Measurements from ENCODE around the gene UBQLN1.
A peak's percentile ranks its signal among the peaks of the same experiment; 100 is the strongest.
"Not testable (repeated sequence)": the region's sequence is repeated elsewhere in the genome, so short reads cannot be mapped to it uniquely, and the experiment has no call there.

UBQLN1 gene

GRCh38 chr9:83630938-83631457 is 76.8 kb downstream of the UBQLN1 start:
- no peak for DNase-seq

GRCh38 chr9:83629433-83630104 is 78.2 kb downstream of the UBQLN1 start:
- no peak for DNase-seq

DNA sequence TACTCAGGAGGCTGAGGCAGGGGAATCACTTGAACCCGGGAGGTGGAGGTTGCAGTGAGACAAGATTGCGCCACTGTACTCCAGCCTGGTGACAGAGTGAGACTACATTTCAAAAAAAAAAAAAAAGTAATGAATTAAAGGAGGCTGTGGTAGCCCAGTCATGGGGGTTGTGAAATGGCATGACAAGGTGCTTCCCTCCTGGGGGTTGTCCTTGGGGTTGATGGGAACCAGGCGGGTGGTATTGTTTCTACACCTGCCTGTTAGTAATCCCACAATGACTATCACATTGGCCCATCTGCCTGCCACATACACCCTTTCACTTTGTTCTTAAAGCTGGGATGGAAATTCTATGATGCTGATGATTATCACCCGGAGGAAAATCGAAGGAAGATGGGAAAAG is 79.2 kb downstream of the UBQLN1 start:
- DNase-seq = no peak

GRCh38 chr9:83625178-83625577 is 82.6 kb downstream of the UBQLN1 start:
- DNase-seq = no peak

- no peak for DNase-seq
Measured at GRCh38 chr9:83623679-83624076, 84.1 kb downstream of the UBQLN1 start.

DNA sequence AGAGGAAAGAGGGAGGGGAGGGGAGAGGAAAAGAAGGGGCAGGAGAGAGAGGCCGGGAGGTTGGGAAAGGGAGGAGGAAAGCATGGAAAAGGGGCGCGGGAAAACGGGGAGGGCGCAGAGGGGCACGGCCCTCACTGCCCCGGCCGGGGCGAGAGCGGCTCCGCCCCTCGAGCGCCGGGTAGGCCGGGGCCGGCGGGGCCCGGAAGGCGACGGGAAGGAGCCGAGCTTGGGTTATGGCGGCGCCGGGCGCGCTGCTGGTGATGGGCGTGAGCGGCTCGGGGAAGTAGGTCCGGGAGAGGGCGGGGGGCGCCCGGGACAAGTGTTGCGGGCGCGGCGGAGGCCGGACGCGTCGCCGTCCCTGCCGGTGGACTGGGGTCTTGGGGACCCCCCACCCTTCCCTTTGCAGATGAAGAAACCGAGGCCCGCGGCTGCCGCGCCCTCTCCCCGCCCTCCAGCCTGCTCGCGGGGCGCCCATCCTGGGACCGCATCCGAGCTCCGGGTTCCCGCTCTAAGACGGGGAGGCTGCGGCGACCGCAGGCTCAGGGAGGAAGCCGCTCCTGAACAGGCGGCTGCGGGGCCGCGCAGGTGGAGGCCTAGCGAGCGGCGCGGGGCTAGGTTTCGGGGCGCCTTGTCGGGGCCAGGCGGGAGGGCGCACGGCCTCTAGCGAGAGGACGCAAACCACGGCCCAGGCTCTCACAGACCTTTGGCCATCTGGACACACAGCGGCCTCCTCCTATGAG is 84.6 kb downstream of the UBQLN1 start, which contains the start of gene IDNK:
IDNK (plus strand) TSS at position 205 of the 740 bp plus-strand sequence; CDS start at position 234, 29 bp downstream.
- DNase-seq = peak; percentile 63

- no peak for DNase-seq
Measured at GRCh38 chr9:83622433-83622938, 85.3 kb downstream of the UBQLN1 start.

DNA sequence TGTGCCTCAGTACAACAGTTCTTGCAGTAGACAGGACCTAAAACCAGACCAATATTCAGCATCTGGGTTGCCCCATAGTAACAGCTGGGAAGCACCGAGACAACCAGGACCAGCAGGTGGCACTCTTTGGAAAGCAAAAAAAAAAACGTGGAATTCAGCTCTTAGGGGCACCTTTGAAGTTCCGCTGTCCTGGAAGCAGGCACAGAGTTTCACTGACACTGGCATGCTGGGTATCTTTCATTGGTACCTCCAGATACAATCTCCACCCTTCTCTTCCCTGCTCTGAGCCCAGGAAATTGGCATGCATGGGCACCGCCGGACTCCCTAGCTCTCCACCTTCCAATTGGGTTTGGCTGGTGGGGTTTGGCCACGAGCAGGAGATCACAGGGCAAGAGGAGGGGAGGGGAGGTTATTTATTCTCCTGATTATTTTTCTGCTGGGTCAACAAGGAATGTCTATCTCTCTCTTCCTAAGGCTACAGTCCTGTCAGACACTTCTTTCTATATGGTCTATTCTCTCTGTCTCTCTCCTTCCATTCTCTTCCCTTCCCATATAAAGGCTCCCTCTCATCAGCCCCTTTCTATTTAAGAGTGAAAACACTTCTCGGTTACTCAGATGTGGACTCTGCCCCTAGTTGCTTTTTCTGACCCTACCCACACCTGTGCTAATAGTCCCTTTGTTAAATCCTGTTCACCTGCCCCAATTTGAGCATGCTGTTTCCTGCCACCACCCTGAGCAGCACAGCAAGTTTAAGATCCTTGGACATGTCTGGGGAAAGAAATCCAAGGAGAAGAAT is 86.7 kb downstream of the UBQLN1 start:
- peak; percentile 55 for DNase-seq

GRCh38 chr9:83617299-83617698 is 90.5 kb downstream of the UBQLN1 start:
- no peak for DNase-seq

DNA sequence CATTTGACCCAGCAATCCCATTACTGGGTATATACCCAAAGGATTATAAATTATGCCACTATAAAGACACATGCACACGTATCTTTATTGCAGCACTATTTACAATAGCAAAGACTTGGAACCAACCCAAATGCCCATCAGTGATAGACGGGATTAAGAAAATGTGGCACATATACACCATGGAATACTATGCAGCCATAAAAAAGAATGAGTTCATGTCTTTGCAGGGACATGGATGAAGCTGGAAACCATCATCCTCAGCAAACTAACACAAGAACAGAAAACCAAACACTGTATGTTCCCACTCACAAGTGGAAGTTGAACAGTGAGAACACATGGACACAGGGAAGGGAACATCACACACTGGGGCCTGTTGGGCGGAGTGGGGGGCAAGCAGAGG is 94.5 kb downstream of the UBQLN1 start:
- DNase-seq = not testable (repeated sequence)
